Measurements from ENCODE around the gene UBL7. TPM values are rescaled to one million over a fixed set of nuclear protein-coding genes. Genes with fewer than 3 reads are reported as not detected.
"Not testable (repeated sequence)": the region's sequence is repeated elsewhere in the genome, so short reads cannot be mapped to it uniquely, and the experiment has no call there.

The UBL7 gene
- total RNA-seq, 1 donor, result 42.7 TPM

DNA sequence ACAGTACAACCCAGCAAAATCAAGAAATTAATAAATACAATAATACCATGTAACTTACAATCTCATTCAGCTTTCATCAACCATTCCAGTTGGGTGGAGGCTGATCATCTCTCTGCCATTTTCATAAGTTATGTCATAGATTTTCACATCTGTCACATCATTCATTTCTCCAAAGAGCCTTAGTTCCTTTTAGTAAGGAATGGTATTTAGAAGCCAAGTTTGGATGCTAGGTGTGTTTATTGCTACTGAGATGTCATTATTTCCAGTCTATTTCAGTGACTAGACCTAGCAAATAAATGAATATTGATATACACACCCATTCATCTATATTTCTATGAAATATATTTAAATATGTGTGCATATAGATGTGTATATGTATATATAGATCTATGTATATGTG, 2.7 kb upstream of the UBL7 start:
- DNase-seq (ENCODE audit: low read depth), result no peak
- TF ChIP-seq, protein P1, sequence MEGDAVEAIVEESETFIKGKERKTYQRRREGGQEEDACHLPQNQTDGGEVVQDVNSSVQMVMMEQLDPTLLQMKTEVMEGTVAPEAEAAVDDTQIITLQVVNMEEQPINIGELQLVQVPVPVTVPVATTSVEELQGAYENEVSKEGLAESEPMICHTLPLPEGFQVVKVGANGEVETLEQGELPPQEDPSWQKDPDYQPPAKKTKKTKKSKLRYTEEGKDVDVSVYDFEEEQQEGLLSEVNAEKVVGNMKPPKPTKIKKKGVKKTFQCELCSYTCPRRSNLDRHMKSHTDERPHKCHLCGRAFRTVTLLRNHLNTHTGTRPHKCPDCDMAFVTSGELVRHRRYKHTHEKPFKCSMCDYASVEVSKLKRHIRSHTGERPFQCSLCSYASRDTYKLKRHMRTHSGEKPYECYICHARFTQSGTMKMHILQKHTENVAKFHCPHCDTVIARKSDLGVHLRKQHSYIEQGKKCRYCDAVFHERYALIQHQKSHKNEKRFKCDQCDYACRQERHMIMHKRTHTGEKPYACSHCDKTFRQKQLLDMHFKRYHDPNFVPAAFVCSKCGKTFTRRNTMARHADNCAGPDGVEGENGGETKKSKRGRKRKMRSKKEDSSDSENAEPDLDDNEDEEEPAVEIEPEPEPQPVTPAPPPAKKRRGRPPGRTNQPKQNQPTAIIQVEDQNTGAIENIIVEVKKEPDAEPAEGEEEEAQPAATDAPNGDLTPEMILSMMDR (IDR thresholded peaks at IDR 0.05; ENCODE audit: insufficient read depth, low read depth, low read length), result no peak
- H3K4me3 ChIP-seq (ENCODE audit: low read depth, low read length), result no peak overlapping the region

DNA sequence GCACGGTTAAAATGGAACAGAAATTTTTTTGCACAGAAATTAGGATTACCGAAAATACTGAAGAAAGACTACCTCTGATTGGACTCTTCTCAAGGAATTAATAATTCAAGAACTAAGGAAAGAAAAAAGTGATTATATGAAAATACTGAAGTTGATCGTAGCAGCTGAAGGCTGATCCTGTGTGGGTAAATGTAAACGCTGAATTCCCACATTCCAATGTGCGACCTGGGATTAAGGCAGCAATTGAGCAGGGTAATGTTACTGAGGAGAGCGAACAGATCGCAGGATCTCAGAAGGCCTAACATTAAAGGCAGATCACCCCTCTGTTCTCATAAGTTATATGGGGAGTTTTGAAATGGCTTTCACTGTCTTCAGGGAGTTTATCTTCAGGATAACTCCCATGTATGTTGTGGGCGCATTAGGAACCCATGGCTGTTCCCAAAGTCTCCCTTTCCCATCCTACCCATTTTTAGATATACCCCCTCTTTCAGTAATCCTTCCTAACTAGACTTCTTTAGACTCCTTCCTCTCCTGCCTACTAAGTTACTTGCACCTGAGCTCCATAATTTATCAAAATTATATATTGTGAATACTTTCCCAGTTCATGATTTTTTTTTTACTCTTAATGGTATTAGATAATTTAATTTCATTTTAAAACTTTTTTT, 1.0 kb upstream of the UBL7 start:
- H3K4me3 ChIP-seq (ENCODE audit: low read depth, low read length), result peak overlapping the region; percentile 78
- DNase-seq (ENCODE audit: low read depth), result peak; percentile 4
- TF ChIP-seq, protein P1 (IDR thresholded peaks at IDR 0.05; ENCODE audit: insufficient read depth, low read depth, low read length), result no peak

DNA sequence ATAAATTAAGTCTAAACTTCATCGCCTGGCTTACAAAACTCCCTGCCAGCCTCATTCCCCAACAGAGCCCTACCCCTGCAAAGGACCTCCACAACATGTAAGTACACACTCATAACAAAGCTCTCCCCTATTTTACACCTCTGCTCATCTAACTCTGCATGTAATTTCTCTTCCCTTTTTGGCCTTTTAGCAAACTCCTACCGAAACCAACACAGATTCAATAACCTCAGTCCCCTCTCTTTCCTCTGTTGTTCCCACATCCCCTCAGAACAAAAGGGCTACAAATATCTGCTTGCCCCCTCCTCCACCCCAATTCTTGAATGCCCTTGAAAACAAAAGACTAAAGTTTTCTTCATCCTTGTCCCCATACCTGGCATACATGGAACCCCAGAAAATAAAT, 662 bp downstream of the UBL7 start:
- TF ChIP-seq, protein P1 (IDR thresholded peaks at IDR 0.05; ENCODE audit: insufficient read depth, low read depth, low read length), result no peak
- peak overlapping the region; percentile 78 for H3K4me3 ChIP-seq (ENCODE audit: low read depth, low read length)
- DNase-seq (ENCODE audit: low read depth), result peak; percentile 3

DNA sequence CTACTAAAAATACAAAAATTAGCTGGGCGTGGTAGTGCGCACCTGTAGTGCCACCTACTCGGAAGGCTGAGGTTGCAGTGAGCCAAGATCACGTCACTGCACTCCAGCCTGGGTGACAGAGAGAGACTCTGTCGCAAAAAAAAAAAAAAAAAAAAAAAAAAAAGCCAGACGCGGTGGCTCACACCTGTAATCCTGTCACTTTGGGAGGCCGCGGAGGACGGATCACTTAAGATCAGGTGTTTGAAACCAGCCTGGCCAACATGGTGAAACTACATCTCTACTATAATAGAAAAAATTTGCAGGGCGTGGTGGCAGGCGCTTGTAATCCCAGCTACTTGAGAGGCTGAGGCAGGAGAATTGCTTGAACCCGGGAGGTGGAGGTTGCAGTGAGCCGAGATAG, 1.2 kb downstream of the UBL7 start:
- not testable (repeated sequence) for DNase-seq (ENCODE audit: low read depth); H3K4me3 ChIP-seq (ENCODE audit: low read depth, low read length)

DNA sequence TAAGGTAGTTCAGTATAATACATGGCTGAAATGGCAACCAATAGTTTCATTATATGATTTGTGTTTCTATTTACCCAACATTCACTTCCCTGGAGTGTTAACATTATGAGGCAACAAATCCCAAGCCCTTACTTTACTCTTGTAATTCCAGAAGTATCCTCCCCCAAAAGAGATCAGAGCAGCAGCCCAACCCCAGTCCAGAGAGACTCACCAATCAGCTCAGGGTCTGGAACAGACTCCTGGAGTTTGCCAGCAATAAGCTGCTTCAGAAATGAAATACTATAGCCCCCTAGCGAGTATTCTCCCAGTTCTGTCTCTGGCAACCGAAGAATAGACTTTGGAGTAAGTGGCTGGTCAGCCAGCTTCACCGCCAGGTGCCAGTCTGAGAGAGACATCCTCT, 2.5 kb downstream of the UBL7 start:
- DNase-seq (ENCODE audit: low read depth), result peak; percentile 4
- H3K4me3 ChIP-seq (ENCODE audit: low read depth, low read length), result no peak overlapping the region
- TF ChIP-seq, protein P1 (IDR thresholded peaks at IDR 0.05; ENCODE audit: insufficient read depth, low read depth, low read length), result no peak

DNA sequence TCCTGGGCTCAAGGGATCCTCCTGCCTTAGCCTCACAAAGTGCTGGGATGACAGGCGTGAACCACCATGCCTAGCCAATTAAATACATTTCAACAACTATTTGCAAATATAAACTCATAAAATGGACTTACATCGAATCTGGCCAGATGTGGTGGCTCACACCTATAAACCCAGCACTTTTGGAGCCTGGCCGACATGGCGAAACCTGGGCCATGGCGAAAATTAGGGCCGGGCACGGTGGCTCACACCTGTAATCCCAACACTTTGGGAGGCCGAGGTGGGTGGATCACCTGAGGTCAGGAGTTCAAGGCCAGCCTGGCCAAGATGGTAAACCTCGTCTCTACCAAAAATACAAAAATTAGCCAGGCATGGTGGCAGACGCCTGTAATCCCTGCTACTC, 3.9 kb downstream of the UBL7 start:
- not testable (repeated sequence) for H3K4me3 ChIP-seq (ENCODE audit: low read depth, low read length); DNase-seq (ENCODE audit: low read depth)

DNA sequence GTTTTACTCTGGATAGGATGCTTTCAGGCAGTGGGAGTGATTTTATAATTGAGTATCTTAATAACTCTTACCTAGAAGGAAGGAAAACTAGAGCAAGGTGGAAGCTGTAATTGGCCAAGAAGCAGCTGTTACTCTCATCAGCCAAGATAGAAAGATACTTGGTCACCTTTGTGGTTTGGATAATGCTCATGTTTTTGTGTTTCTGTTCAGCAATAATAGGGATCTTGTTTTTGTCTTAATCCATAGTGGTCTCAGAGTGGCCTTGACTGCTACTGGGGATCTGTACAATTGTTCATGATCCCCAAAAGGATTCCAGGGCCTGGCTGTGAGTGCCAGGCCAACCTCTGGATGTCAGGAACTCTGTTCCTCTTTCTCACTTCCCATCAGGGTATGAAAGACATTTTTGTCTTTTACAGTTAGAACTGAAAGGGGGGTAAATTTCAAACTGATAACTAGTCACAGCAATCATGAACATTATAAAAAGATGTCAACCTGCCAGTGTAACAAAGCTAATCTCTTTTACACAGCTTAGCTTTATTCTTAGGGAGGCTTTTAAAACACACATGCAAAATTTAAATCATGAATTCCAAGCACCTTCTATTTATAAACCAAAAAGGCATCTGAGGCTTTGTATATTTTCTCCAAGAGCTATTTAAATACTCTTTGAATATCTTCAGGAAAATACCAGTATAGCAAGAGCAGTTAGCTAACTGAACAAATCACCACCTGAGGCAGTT, 6.0 kb downstream of the UBL7 start:
- DNase-seq (ENCODE audit: low read depth), result no peak
- TF ChIP-seq, protein P1 (IDR thresholded peaks at IDR 0.05; ENCODE audit: insufficient read depth, low read depth, low read length), result no peak
- no peak overlapping the region for H3K4me3 ChIP-seq (ENCODE audit: low read depth, low read length)

Data from fibroblast of villous mesenchyme (primary cell).